ENCODE measurements around the gene ELFN1. TPM values are rescaled to one million over a fixed set of nuclear protein-coding genes. Genes with fewer than 3 reads are reported as not detected.

The ELFN1 gene
- total and polyA plus RNA-seq, 10 of the 15 experiments (the other 5 are each of a cell fraction or from before 2014, with no cell fraction given), result 0.04 TPM; not detected in 9

DNA sequence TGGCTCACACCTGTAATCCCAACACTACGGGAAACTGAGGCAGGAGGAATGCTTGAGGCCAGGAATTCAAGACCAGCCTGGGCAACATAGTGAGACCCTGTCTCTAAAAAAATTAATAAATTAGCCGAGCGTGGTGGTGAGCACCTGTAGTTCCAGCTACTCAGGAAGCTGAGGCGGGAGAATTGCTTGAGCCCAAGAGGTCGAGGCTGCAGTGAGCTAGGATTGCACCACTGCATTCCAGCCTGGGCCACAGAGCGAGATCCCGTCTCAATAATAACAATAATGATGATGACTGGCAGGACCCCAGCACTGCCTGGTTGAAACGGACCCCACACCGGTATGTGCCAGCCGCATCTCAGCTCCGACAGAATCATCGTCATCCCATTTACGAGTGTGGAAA, 93.0 kb downstream of the ELFN1 start:
- no peak for ATAC-seq
- H3K4me3 ChIP-seq, result no peak overlapping the region
- ChIA-PET RAD21 (ENCODE audit: unreplicated experiment) (no interaction called here), SMC1A (ENCODE audit: uncharacterized antibody, unreplicated experiment) (no interaction called here), CTCF (no interaction called here), POLR2A (no interaction called here)
- no peaks in the 10 kb centered on the region for H3K36me3 ChIP-seq (ENCODE audit: control insufficient read depth in 2 of 2, insufficient read depth in 2 of 2, low read length in 1 of 2)
- no peaks in the 10 kb centered on the region for H3K4me1 ChIP-seq (ENCODE audit: control insufficient read depth, insufficient read depth, low read length)
- WGBS (ENCODE audit: insufficient coverage, insufficient replicate concordance, low lambda C conversion rate, missing lambda C conversion rate), result 83% methylated on average over 13 of the region's 13 CpGs
- no TSS peak for BruUV-seq (replicated peaks)
- TF ChIP-seq EZH2 (IDR thresholded peaks at IDR 0.05; ENCODE audit: borderline replicate concordance, control insufficient read depth, low read depth, low read length) (no peak), CREB1 (IDR thresholded peaks at IDR 0.05; ENCODE audit: low read depth) (no peak), KAT2A (conservative IDR thresholded peaks at IDR 0.05; ENCODE audit: control insufficient read depth, low read depth, low read length) (no peak), SREBF1 (IDR thresholded peaks at IDR 0.05; ENCODE audit: low read length) (no peak), SMAD5 (IDR thresholded peaks at IDR 0.05; ENCODE audit: low read depth) (no peak), BCL11A (IDR thresholded peaks at IDR 0.05; ENCODE audit: low read depth, low read length) (no peak), MYB (IDR thresholded peaks at IDR 0.05; ENCODE audit: borderline replicate concordance, low read depth, low read length) (no peak), SUZ12 (IDR thresholded peaks at IDR 0.05; ENCODE audit: unreplicated experiment) (no peak), ATF7 (IDR thresholded peaks at IDR 0.05; ENCODE audit: low read depth) (no peak), KLF5 (IDR thresholded peaks at IDR 0.05; ENCODE audit: partially characterized antibody) (no peak), NFXL1 (IDR thresholded peaks at IDR 0.05; ENCODE audit: borderline replicate concordance) (no peak), TCF3 (IDR thresholded peaks at IDR 0.05; ENCODE audit: borderline replicate concordance, insufficient read depth, low read depth, low read length) (no peak), NRF1 (conservative IDR thresholded peaks at IDR 0.05; ENCODE audit: low read depth, low read length) (no peak), ASH2L (IDR thresholded peaks at IDR 0.05; ENCODE audit: borderline replicate concordance, low read depth) (no peak), RFX5 (IDR thresholded peaks at IDR 0.05; ENCODE audit: low read depth, low read length) (no peak), ZNF207 (IDR thresholded peaks at IDR 0.05; ENCODE audit: borderline replicate concordance) (no peak)
- TF ChIP-seq, protein P1, sequence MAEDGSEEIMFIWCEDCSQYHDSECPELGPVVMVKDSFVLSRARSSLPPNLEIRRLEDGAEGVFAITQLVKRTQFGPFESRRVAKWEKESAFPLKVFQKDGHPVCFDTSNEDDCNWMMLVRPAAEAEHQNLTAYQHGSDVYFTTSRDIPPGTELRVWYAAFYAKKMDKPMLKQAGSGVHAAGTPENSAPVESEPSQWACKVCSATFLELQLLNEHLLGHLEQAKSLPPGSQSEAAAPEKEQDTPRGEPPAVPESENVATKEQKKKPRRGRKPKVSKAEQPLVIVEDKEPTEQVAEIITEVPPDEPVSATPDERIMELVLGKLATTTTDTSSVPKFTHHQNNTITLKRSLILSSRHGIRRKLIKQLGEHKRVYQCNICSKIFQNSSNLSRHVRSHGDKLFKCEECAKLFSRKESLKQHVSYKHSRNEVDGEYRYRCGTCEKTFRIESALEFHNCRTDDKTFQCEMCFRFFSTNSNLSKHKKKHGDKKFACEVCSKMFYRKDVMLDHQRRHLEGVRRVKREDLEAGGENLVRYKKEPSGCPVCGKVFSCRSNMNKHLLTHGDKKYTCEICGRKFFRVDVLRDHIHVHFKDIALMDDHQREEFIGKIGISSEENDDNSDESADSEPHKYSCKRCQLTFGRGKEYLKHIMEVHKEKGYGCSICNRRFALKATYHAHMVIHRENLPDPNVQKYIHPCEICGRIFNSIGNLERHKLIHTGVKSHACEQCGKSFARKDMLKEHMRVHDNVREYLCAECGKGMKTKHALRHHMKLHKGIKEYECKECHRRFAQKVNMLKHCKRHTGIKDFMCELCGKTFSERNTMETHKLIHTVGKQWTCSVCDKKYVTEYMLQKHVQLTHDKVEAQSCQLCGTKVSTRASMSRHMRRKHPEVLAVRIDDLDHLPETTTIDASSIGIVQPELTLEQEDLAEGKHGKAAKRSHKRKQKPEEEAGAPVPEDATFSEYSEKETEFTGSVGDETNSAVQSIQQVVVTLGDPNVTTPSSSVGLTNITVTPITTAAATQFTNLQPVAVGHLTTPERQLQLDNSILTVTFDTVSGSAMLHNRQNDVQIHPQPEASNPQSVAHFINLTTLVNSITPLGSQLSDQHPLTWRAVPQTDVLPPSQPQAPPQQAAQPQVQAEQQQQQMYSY (CRISPR knock-in tag; IDR thresholded peaks at IDR 0.05), result no peak
- TF ChIP-seq, protein P2, sequence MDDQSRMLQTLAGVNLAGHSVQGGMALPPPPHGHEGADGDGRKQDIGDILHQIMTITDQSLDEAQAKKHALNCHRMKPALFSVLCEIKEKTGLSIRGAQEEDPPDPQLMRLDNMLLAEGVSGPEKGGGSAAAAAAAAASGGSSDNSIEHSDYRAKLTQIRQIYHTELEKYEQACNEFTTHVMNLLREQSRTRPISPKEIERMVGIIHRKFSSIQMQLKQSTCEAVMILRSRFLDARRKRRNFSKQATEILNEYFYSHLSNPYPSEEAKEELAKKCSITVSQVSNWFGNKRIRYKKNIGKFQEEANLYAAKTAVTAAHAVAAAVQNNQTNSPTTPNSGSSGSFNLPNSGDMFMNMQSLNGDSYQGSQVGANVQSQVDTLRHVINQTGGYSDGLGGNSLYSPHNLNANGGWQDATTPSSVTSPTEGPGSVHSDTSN (IDR thresholded peaks at IDR 0.05; ENCODE audit: insufficient replicate concordance, low read depth, low read length), result no peak
- TF ChIP-seq, protein P3, sequence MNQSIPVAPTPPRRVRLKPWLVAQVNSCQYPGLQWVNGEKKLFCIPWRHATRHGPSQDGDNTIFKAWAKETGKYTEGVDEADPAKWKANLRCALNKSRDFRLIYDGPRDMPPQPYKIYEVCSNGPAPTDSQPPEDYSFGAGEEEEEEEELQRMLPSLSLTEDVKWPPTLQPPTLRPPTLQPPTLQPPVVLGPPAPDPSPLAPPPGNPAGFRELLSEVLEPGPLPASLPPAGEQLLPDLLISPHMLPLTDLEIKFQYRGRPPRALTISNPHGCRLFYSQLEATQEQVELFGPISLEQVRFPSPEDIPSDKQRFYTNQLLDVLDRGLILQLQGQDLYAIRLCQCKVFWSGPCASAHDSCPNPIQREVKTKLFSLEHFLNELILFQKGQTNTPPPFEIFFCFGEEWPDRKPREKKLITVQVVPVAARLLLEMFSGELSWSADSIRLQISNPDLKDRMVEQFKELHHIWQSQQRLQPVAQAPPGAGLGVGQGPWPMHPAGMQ (IDR thresholded peaks at IDR 0.05; ENCODE audit: borderline replicate concordance), result no peak
- DNase-seq (ENCODE audit: low read depth, low spot score), result no peak
- no peaks in the 10 kb centered on the region for H3K79me2 ChIP-seq (ENCODE audit: control insufficient read depth, insufficient read depth, low read length)
- intact Hi-C loops (cut with micrococcal nuclease; ENCODE audit: unreplicated experiment), result no loop called here
- no peak for FAIRE-seq
- no peak overlapping the region for H2AFZ ChIP-seq (ENCODE audit: control insufficient read depth, low read depth, low read length)
- H4K20me1 ChIP-seq (ENCODE audit: control insufficient read depth, insufficient read depth), result no peaks in the 10 kb centered on the region
- no peak overlapping the region for H3K27ac ChIP-seq (ENCODE audit: control insufficient read depth, insufficient read depth)
- peaks cover 2% of the 10 kb centered on the region; the same call in 1 of the 3 replicates for H3K9me3 ChIP-seq (replicated peaks; ENCODE audit: control insufficient read depth, insufficient read depth, low read length)
- no peak overlapping the region for H3K4me2 ChIP-seq (ENCODE audit: control insufficient read depth, insufficient read depth)
- H3K9ac ChIP-seq (ENCODE audit: control insufficient read depth, insufficient read depth, low read length), result no peak overlapping the region
- in situ Hi-C loops (cut with MboI), result no loop called here
- H3K27me3 ChIP-seq (replicated peaks in 1 of 2; ENCODE audit: control insufficient read depth in 2 of 2, insufficient read depth in 2 of 2, low read length in 1 of 2), result no peaks in the 10 kb centered on the region

All from GM12878 (cell line).